Epithelial cell of prostate (primary cell): ENCODE data around the gene MIPOL1.
"Not testable (repeated sequence)": the region's sequence is repeated elsewhere in the genome, so short reads cannot be mapped to it uniquely, and the experiment has no call there.

Experiments used
- DNase-seq: peaks from one replicate; pipeline ENCODE4 v3.0.0-alpha.2; 2011; ENCODE audit warnings: low read depth, low spot score
- H3K27ac ChIP-seq: fragments of 450-650 bp; 2 replicates; pipeline ENCODE4 v1.5.1; 2017; ENCODE audit warnings: mild to moderate bottlenecking

Gene MIPOL1

GRCh38 chr14:37363661-37364060 is 165.9 kb downstream of the MIPOL1 start:
- no peak overlapping the region for H3K27ac ChIP-seq
- no peak for DNase-seq

- H3K27ac ChIP-seq, result no peak overlapping the region
- no peak for DNase-seq
Measured at GRCh38 chr14:37369425-37369824, 171.7 kb downstream of the MIPOL1 start.

GRCh38 chr14:37375566-37375965 is 177.8 kb downstream of the MIPOL1 start:
- no peak for DNase-seq
- H3K27ac ChIP-seq, result no peak overlapping the region

- DNase-seq, result no peak
- H3K27ac ChIP-seq, result no peak overlapping the region
Measured at GRCh38 chr14:37376944-37377609, 179.3 kb downstream of the MIPOL1 start.

GRCh38 chr14:37384870-37385596 is 187.3 kb downstream of the MIPOL1 start:
- DNase-seq, result no peak
- no peak overlapping the region for H3K27ac ChIP-seq

GRCh38 chr14:37397157-37397940 is 199.6 kb downstream of the MIPOL1 start:
- not testable (repeated sequence) for H3K27ac ChIP-seq, DNase-seq

- no peak for DNase-seq
- H3K27ac ChIP-seq, result no peak overlapping the region
Measured at GRCh38 chr14:37397941-37398215, 200.1 kb downstream of the MIPOL1 start.

GRCh38 chr14:37399517-37399916 is 201.8 kb downstream of the MIPOL1 start:
- no peak overlapping the region for H3K27ac ChIP-seq
- no peak for DNase-seq

GRCh38 chr14:37401093-37401492 is 203.4 kb downstream of the MIPOL1 start:
- H3K27ac ChIP-seq, result no peak overlapping the region

GRCh38 chr14:37403626-37404025 is 205.9 kb downstream of the MIPOL1 start:
- DNase-seq, result no peak

More at GRCh38 chr14:37401093-37401492, 203.4 kb downstream of the MIPOL1 start:
- no peak for DNase-seq

GRCh38 chr14:37406095-37406494 is 208.4 kb downstream of the MIPOL1 start:
- H3K27ac ChIP-seq, result no peak overlapping the region
- DNase-seq, result no peak

More at GRCh38 chr14:37403626-37404025, 205.9 kb downstream of the MIPOL1 start:
- no peak overlapping the region for H3K27ac ChIP-seq

- no peak overlapping the region for H3K27ac ChIP-seq
- DNase-seq, result no peak
Measured at GRCh38 chr14:37411079-37411735, 213.5 kb downstream of the MIPOL1 start.

- no peak for DNase-seq
Measured at GRCh38 chr14:37413050-37413449, 215.3 kb downstream of the MIPOL1 start.

GRCh38 chr14:37413504-37414003 is 215.8 kb downstream of the MIPOL1 start:
- DNase-seq, result no peak
- no peak overlapping the region for H3K27ac ChIP-seq

More at GRCh38 chr14:37413050-37413449, 215.3 kb downstream of the MIPOL1 start:
- no peak overlapping the region for H3K27ac ChIP-seq

GRCh38 chr14:37416264-37416663 is 218.5 kb downstream of the MIPOL1 start:
- H3K27ac ChIP-seq, result no peak overlapping the region
- DNase-seq, result no peak

- DNase-seq, result no peak
- no peak overlapping the region for H3K27ac ChIP-seq
Measured at GRCh38 chr14:37417151-37417550, 219.4 kb downstream of the MIPOL1 start.

- no peak for DNase-seq
Measured at GRCh38 chr14:37417833-37418232, 220.1 kb downstream of the MIPOL1 start.

GRCh38 chr14:37420622-37421021 is 222.9 kb downstream of the MIPOL1 start:
- H3K27ac ChIP-seq, result no peak overlapping the region
- DNase-seq, result no peak

More at GRCh38 chr14:37417833-37418232, 220.1 kb downstream of the MIPOL1 start:
- H3K27ac ChIP-seq, result no peak overlapping the region

- H3K27ac ChIP-seq, result no peak overlapping the region
- DNase-seq, result no peak
Measured at GRCh38 chr14:37422319-37422718, 224.6 kb downstream of the MIPOL1 start.

GRCh38 chr14:37422748-37423147 is 225.0 kb downstream of the MIPOL1 start:
- H3K27ac ChIP-seq, result no peak overlapping the region
- no peak for DNase-seq
